ENCODE results near the gene KAT2B.

KAT2B gene

GRCh38 chr3:20181276-20181675, 141.0 kb downstream of the KAT2B start:
- no peak overlapping the region for H3K4me3 ChIP-seq (ENCODE audit: low read depth, low read length)
- TF ChIP-seq, protein P1, sequence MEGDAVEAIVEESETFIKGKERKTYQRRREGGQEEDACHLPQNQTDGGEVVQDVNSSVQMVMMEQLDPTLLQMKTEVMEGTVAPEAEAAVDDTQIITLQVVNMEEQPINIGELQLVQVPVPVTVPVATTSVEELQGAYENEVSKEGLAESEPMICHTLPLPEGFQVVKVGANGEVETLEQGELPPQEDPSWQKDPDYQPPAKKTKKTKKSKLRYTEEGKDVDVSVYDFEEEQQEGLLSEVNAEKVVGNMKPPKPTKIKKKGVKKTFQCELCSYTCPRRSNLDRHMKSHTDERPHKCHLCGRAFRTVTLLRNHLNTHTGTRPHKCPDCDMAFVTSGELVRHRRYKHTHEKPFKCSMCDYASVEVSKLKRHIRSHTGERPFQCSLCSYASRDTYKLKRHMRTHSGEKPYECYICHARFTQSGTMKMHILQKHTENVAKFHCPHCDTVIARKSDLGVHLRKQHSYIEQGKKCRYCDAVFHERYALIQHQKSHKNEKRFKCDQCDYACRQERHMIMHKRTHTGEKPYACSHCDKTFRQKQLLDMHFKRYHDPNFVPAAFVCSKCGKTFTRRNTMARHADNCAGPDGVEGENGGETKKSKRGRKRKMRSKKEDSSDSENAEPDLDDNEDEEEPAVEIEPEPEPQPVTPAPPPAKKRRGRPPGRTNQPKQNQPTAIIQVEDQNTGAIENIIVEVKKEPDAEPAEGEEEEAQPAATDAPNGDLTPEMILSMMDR (IDR thresholded peaks at IDR 0.05; ENCODE audit: control insufficient read depth, extremely low read depth, insufficient read depth) = no peak
- DNase-seq (ENCODE audit: low read depth) = no peak

DNA sequence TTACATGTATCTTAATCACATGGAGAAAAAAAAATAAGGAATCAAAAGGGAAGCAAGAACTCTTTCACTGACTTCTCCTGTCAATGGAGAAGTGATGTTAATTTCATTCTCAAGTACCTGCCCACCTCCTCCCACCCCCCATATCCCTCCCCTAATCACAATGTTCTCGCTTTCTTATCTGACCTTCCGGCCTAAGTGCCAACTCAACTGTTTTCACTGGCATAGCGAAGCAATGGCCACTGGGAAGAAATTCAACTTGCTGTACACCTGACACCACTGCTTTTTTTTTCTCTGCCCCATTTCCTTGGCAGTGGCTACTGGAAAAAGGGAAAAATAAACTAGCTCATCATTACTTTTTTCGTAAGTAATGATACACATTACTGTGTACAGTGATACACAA, 142.0 kb downstream of the KAT2B start:
- no peak for DNase-seq (ENCODE audit: low read depth)
- no peak overlapping the region for H3K4me3 ChIP-seq (ENCODE audit: low read depth, low read length)
- TF ChIP-seq, protein P1 (IDR thresholded peaks at IDR 0.05; ENCODE audit: control insufficient read depth, extremely low read depth, insufficient read depth) = no peak

- TF ChIP-seq, protein P1 (IDR thresholded peaks at IDR 0.05; ENCODE audit: control insufficient read depth, extremely low read depth, insufficient read depth) = no peak
- DNase-seq (ENCODE audit: low read depth) = no peak
- H3K4me3 ChIP-seq (ENCODE audit: low read depth, low read length) = peak overlapping the region; percentile 84
Observed at GRCh38 chr3:20185331-20185678, 145.1 kb downstream of the KAT2B start.

DNA sequence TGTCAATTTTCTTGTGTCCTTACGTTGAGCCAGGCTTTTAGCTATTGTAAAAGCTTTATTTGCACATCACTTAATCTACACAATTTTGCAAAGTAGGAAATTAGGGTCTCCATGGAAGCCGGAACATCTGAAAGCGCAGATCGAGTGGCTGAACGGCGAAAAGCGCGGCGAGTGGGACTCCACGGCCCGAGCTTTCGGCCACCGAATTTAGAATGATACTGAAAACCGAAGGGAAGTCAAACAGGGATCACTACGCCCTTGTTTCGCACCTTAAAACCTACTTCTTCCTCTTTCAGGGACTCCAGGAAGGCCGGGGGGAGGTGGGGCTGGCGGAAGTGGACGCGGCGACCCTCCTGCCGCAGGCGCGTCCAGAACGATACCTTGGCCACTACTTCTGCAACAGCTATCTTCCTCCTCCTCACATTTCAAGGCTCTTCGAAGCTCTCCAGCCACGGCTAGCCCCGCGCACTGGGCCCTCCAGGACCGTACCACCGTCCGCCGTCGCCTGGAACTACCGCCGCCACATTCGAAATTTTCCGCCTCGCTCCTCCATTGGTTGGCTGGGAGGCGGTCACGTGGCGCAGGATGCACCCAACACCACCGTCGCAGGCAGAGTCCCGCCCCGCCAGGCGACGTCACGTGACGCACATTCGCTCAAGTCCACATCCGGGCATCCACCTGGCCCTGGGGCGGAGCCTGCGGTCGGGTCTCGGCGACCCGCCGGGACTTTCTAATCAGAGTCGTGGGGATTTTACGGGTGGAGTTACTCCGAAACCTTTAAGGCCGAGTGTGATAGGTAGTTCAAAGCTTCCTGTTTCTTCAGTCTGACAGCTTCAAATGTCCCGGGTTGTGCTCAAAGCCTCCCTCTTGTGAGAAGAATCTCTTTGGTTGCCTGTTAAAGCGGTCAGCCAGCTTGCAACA, 145.7 kb downstream of the KAT2B start, which contains the start of gene SGO1:
TSS of gene SGO1 (minus strand) at position 528 of the 921 bp plus-strand sequence. CDS start 2,179 bp downstream, outside the sequence.
- peak within 1 kb of the TSS; percentile 84 for H3K4me3 ChIP-seq (ENCODE audit: low read depth, low read length)
- TF ChIP-seq, protein P1 (IDR thresholded peaks at IDR 0.05; ENCODE audit: control insufficient read depth, extremely low read depth, insufficient read depth) = no peak
- DNase-seq (ENCODE audit: low read depth) = peak; percentile 96

GRCh38 chr3:20186600-20187004, 146.4 kb downstream of the KAT2B start:
- DNase-seq (ENCODE audit: low read depth) = no peak
- TF ChIP-seq, protein P1 (IDR thresholded peaks at IDR 0.05; ENCODE audit: control insufficient read depth, extremely low read depth, insufficient read depth) = no peak
- peak overlapping the region; percentile 84 for H3K4me3 ChIP-seq (ENCODE audit: low read depth, low read length)

- DNase-seq (ENCODE audit: low read depth) = no peak
- H3K4me3 ChIP-seq (ENCODE audit: low read depth, low read length) = no peak overlapping the region
- TF ChIP-seq, protein P1 (IDR thresholded peaks at IDR 0.05; ENCODE audit: control insufficient read depth, extremely low read depth, insufficient read depth) = no peak
Observed at GRCh38 chr3:20190991-20191390, 150.7 kb downstream of the KAT2B start.
